Mesothelial cell of epicardium (in vitro differentiated cells): Measurements from ENCODE around the gene COL23A1. TPM values are rescaled to one million over a fixed set of nuclear protein-coding genes. Genes with fewer than 3 reads are reported as not detected.
A peak's percentile ranks its signal among the peaks of the same experiment; 100 is the strongest.

Experiments used
- DNase-seq, 2 experiments: peaks; one replicate each; pipeline ENCODE4 v3.0.0; 2021; ENCODE audit warnings: low spot score in 2 of 2; ENCODE audit not compliant: unreplicated experiment in 2 of 2
- H3K27ac Mint-ChIP-seq: 2 replicates; pipeline ENCODE4 v1.8.0; 2021; ENCODE audit warnings: mixed read lengths
- H3K27me3 Mint-ChIP-seq: 2 replicates; pipeline ENCODE4 v1.8.0; 2021; ENCODE audit warnings: low read depth, mixed read lengths
- H3K36me3 Mint-ChIP-seq: 2 replicates; pipeline ENCODE4 v1.8.0; 2021; ENCODE audit warnings: mixed read lengths
- H3K4me1 Mint-ChIP-seq: 2 replicates; pipeline ENCODE4 v1.8.0; 2021; ENCODE audit warnings: mixed read lengths
- H3K4me3 Mint-ChIP-seq: 2 replicates; pipeline ENCODE4 v1.8.0; 2021; ENCODE audit warnings: mild to moderate bottlenecking, moderate library complexity, mixed read lengths
- H3K9me3 Mint-ChIP-seq: 2 replicates; pipeline ENCODE4 v1.8.0; 2021; ENCODE audit warnings: mixed read lengths
- CTCF ChIP-seq: fragments of 200-600 bp; sonication (generic); IDR thresholded peaks from one replicate; pipeline ENCODE4 v1.5.0; 2021; ENCODE audit warnings: antibody characterized with exemption; ENCODE audit not compliant: unreplicated experiment
- total RNA-seq: library from RNA; stranded (reverse); gene quantifications from 3 replicates; pipeline ENCODE4 v1.2.1, GENCODE V29; 2021

The COL23A1 gene
- total RNA-seq, 1 donor from 2014 or later: 13.6 TPM

- no peaks in the 10 kb centered on the region for H3K9me3 Mint-ChIP-seq
- TF ChIP-seq CTCF: no peak
- peaks cover 2% of the 10 kb centered on the region for H3K4me1 Mint-ChIP-seq
- H3K4me3 Mint-ChIP-seq: no peak overlapping the region
- DNase-seq: peak in 1 of 2 experiments; percentile 35
- H3K36me3 Mint-ChIP-seq: no peaks in the 10 kb centered on the region
- H3K27ac Mint-ChIP-seq: no peak overlapping the region
- H3K27me3 Mint-ChIP-seq: peaks cover 3% of the 10 kb centered on the region
Observed at GRCh38 chr5:178396796-178397720, 193.1 kb downstream of the COL23A1 start.

DNA sequence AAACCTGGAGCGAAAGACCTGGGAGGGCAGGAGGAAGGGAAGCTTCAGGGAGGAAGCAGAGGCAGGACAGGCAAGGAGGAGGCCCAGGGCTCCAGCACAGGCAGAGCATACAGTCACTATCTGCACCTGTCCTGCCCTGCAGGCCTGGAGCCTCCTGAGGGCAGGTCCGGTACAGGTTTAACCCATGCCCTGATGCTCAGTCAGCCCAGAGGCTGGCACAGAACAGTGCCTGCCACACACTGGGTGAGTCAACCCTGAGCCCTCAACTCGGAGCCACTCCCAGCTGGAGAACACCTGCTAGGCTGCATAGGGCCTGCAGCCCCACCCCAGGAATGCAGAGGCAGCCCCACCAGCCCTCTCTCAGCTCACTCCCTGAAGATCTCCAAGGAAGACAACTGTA is 196.1 kb downstream of the COL23A1 start:
- TF ChIP-seq CTCF: no peak
- H3K27ac Mint-ChIP-seq: no peak overlapping the region
- peak in 1 of 2 experiments; percentile 34 for DNase-seq

DNA sequence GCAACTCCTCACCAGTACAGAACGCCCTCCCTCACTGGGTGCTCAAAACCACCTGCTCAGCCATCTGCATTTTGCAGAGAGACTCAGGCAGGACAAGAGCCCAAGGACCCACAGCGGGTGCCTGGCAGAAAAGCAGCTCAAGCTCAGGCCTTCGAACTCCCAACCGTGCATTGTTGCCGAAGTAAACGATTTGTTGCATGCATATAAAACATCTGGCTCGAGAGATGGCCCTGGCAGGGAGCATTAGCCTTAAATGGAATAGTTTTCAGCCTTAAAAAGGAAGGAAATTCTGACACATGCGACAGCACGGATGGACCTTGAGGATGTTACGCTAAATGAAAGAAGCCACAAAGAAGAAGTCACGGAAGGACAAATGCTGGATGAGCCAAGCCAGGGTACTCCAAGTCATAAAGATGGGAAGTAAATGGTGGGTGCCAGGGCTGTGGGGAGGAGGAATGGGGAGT is 197.2 kb downstream of the COL23A1 start:
- peaks cover 3% of the 10 kb centered on the region for H3K4me1 Mint-ChIP-seq
- TF ChIP-seq CTCF: no peak
- H3K36me3 Mint-ChIP-seq: no peaks in the 10 kb centered on the region
- no peak overlapping the region for H3K4me3 Mint-ChIP-seq
- H3K27ac Mint-ChIP-seq: no peak overlapping the region
- H3K9me3 Mint-ChIP-seq: no peaks in the 10 kb centered on the region
- peaks cover 5% of the 10 kb centered on the region for H3K27me3 Mint-ChIP-seq
- DNase-seq: peak in 1 of 2 experiments; percentile 32

More for the DNA sequence above, 196.1 kb downstream of the COL23A1 start:
- peaks cover under 1% of the 10 kb centered on the region for H3K4me1 Mint-ChIP-seq
- no peak overlapping the region for H3K4me3 Mint-ChIP-seq
- H3K36me3 Mint-ChIP-seq: no peaks in the 10 kb centered on the region
- peaks cover 5% of the 10 kb centered on the region for H3K27me3 Mint-ChIP-seq
- H3K9me3 Mint-ChIP-seq: no peaks in the 10 kb centered on the region

DNA sequence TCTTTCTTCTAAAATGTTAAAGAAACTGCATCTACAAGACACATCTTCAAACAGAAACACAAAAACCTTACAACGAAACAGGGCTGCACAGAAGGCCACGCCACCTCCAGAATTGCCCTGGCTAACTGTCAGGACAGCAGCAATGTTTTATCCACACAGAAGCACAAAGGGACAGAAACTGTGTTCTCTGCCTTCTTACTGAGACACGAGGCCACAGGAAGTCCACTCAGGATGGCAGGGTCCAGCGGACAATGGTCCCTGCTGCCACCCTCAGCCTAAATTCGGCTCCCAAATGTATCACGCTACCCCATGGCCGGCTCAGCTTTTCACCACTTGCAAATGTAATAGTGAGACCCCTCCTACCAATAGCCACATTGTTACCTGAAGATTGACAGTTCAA is 197.8 kb downstream of the COL23A1 start:
- peaks cover 8% of the 10 kb centered on the region for H3K4me1 Mint-ChIP-seq

GRCh38 chr5:178391480-178391879 is 198.7 kb downstream of the COL23A1 start:
- no peaks in the 10 kb centered on the region for H3K36me3 Mint-ChIP-seq
- H3K27ac Mint-ChIP-seq: no peak overlapping the region
- no peak overlapping the region for H3K4me3 Mint-ChIP-seq
- no peak for TF ChIP-seq CTCF
- H3K9me3 Mint-ChIP-seq: no peaks in the 10 kb centered on the region
- H3K27me3 Mint-ChIP-seq: peaks cover 4% of the 10 kb centered on the region
- H3K4me1 Mint-ChIP-seq: peaks cover 15% of the 10 kb centered on the region
- DNase-seq: no peak

More for the DNA sequence above, 197.8 kb downstream of the COL23A1 start:
- no peak for TF ChIP-seq CTCF
- H3K27ac Mint-ChIP-seq: no peak overlapping the region
- H3K36me3 Mint-ChIP-seq: no peaks in the 10 kb centered on the region
- DNase-seq: peak in 1 of 2 experiments; percentile 30
- no peak overlapping the region for H3K4me3 Mint-ChIP-seq
- H3K27me3 Mint-ChIP-seq: peaks cover 4% of the 10 kb centered on the region
- no peaks in the 10 kb centered on the region for H3K9me3 Mint-ChIP-seq
